Activated B cell treated with CpG ODN at 0.5 μM for 24 hours (primary cell): Measurements from ENCODE around the gene CARNS1. TPM values are rescaled to one million over a fixed set of nuclear protein-coding genes. Genes with fewer than 3 reads are reported as not detected.

Experiments
- ATAC-seq: fragments of 200-7000 bp; cut with Tn5 transposase; one replicate; pipeline ENCODE4 v1.10.0; 2021; ENCODE audit warnings: low read depth, mild to moderate bottlenecking, moderate library complexity
- CTCF ChIA-PET: fragments of 350-600 bp; sonication (Branson Sonifier 250); formaldehyde crosslinking; loops from one replicate; lab custom pipeline; 2021; ENCODE audit warnings: antibody characterized with exemption; lab: Charles Lee
- POLR2A ChIA-PET: fragments of 350-600 bp; sonication (Branson Sonifier 250); formaldehyde crosslinking; loops from one replicate; lab custom pipeline; 2021; ENCODE audit warnings: antibody characterized with exemption; lab: Charles Lee
- DNase-seq: peaks from one replicate; pipeline ENCODE4 v3.0.0; 2022
- H3K27ac Mint-ChIP-seq: one replicate; pipeline ENCODE4 v1.8.0; 2020; ENCODE audit warnings: mixed read lengths
- H3K27me3 Mint-ChIP-seq: one replicate; pipeline ENCODE4 v1.8.0; 2021; ENCODE audit warnings: mixed read lengths
- H3K36me3 Mint-ChIP-seq: one replicate; pipeline ENCODE4 v1.8.0; 2021; ENCODE audit warnings: low read depth, mixed read lengths
- H3K4me1 Mint-ChIP-seq: one replicate; pipeline ENCODE4 v1.8.0; 2021; ENCODE audit warnings: mixed read lengths
- H3K4me3 Mint-ChIP-seq: one replicate; pipeline ENCODE4 v1.8.0; 2020; ENCODE audit warnings: mild to moderate bottlenecking, mixed read lengths
- H3K9me3 Mint-ChIP-seq: one replicate; pipeline ENCODE4 v1.8.0; 2020; ENCODE audit warnings: mixed read lengths
- intact Hi-C: fragments of 100-400 bp; cut with micrococcal nuclease; formaldehyde crosslinking; loops from one replicate; pipeline ENCODE4 v1.15.1; 2024
- total RNA-seq: library from RNA; stranded (reverse); gene quantifications from 2 replicates; pipeline ENCODE4 v1.2.3, GENCODE V29; 2022
- TF ChIP-seq, protein P1 (sequence below): fragments of 200-600 bp; IDR thresholded peaks from one replicate; pipeline ENCODE4 v1.8.0; 2022; ENCODE audit warnings: antibody characterized with exemption, mild to moderate bottlenecking

CARNS1 gene
- total RNA-seq, 1 donor from 2014 or later = 6.3 TPM

DNA sequence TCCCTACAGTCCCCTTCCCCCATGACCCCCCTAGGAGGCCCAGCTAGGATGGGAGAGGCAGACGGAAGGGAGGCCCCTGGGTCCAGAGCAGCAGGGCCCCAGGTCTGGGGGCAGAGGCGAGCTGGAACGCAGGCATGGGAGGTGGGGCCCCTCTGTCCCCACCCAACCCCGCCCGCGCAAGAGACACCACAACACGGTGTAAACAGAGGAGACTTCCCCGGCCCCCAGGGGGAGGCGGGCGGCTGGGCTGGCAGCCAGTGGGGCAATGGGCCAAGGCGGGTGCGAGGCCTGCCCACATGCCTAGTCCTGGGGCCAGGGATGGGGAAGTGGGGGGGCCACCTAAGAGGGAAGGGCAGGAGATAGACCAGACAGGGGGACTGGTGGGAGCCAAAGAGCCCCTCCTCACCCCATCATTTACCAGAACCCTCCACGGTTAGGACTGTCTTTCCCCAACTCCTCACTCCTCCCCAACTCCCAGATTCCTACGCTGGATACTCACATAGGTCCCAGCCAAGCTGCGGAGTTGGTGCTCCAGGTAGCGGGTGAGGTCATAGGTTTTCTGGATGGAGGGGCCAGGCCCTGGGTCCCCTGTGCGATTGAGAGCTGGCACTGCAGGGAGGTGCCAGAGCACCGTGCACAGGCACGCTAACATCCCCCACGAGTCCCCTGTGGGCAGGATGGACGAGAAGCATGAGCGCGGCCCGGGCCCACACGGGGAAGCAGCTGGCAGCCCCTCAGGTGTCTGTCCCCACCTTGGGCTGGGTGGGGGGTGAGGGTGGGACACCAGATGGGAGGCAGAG, 48.3 kb upstream of the CARNS1 start:
- ChIA-PET CTCF (interaction anchor here (0.9 to 22.6 kb wide), 3 partner anchors 10 to 35 kb away, joined by 4 to 735 read pairs (median 4); partner anchors contain the start of genes POLD4 and PPP1CA), POLR2A (interaction anchor here (0.6 to 26.4 kb wide), 5 partner anchors 6 to 46 kb away, joined by 3 to 1307 read pairs (median 8); partner anchors contain the start of genes CLCF1 and POLD4)
- Mint-ChIP-seq H3K27ac (peak overlapping the region; percentile 82), H3K27me3 (no peaks in the 10 kb centered on the region), H3K4me1 (peaks cover 89% of the 10 kb centered on the region), H3K4me3 (peak overlapping the region; percentile 77), H3K9me3 (no peaks in the 10 kb centered on the region), H3K36me3 (peaks cover 67% of the 10 kb centered on the region)
- ATAC-seq (peak; percentile 9), DNase-seq (no peak)
- TF ChIP-seq, protein P1, sequence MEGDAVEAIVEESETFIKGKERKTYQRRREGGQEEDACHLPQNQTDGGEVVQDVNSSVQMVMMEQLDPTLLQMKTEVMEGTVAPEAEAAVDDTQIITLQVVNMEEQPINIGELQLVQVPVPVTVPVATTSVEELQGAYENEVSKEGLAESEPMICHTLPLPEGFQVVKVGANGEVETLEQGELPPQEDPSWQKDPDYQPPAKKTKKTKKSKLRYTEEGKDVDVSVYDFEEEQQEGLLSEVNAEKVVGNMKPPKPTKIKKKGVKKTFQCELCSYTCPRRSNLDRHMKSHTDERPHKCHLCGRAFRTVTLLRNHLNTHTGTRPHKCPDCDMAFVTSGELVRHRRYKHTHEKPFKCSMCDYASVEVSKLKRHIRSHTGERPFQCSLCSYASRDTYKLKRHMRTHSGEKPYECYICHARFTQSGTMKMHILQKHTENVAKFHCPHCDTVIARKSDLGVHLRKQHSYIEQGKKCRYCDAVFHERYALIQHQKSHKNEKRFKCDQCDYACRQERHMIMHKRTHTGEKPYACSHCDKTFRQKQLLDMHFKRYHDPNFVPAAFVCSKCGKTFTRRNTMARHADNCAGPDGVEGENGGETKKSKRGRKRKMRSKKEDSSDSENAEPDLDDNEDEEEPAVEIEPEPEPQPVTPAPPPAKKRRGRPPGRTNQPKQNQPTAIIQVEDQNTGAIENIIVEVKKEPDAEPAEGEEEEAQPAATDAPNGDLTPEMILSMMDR = no peak
- intact Hi-C loops = no loop called here

DNA sequence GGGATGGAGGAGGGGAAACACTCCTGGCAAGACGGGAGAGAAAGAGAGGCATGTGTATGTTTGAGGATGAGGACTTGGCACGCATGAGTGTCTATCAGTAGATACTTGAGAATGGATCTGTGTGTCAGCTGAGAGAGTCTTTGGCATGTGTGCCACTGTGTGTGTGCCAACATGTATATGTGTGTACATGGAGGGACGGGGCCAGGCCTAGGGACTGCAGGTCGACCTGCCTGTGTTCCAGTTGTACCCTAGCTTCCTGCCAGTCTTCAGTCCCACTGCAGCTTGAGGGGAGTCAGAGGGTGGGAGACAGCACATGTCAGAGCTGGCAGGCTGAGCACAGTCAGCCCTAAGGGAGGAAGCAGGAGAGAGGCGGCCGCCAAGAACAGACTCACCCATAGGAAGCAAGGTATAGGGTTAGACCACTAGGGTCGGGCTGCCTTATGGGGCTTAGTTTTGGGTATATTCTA, 47.7 kb upstream of the CARNS1 start:
- ChIA-PET POLR2A (interaction anchor here (0.7 to 26.4 kb wide), 4 partner anchors 6 to 46 kb away, joined by 3 to 1307 read pairs (median 655); partner anchors contain the start of genes CLCF1 and POLD4), CTCF (interaction anchor here (1.4 to 22.6 kb wide), 2 partner anchors 9 to 14 kb away, joined by 4 to 735 read pairs; partner anchors contain the start of gene POLD4)
- TF ChIP-seq, protein P1 = no peak
- Mint-ChIP-seq H3K36me3 (peaks cover 61% of the 10 kb centered on the region), H3K9me3 (no peaks in the 10 kb centered on the region), H3K4me3 (peak overlapping the region; percentile 77), H3K4me1 (peaks cover 84% of the 10 kb centered on the region), H3K27ac (peak overlapping the region; percentile 82), H3K27me3 (no peaks in the 10 kb centered on the region)
- ATAC-seq (no peak), DNase-seq (no peak)
- intact Hi-C loops = no loop called here

DNA sequence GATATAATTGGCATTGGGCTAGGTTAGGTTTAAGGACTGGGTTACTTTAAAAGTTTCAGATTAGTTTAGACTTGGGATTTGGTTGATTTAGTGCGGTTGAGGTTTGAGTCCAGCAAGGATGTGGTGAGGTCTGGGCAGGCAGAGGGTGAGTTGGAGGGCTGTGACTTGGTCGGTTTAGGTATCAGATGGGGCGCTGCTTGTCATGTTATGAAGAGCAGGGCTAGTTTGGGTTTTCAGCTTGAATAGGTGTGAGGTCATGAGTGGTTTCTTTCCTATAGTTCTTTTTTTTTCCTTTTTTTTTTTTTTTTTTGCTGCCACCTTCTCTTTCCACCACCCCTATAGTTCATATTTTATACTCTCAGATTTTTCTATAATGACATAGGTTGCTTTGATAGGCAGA, 46.9 kb upstream of the CARNS1 start:
- Mint-ChIP-seq H3K9me3 (no peaks in the 10 kb centered on the region), H3K27me3 (no peaks in the 10 kb centered on the region), H3K36me3 (peaks cover 56% of the 10 kb centered on the region), H3K27ac (peak overlapping the region; percentile 82), H3K4me3 (peak overlapping the region; percentile 77), H3K4me1 (peaks cover 82% of the 10 kb centered on the region)
- ATAC-seq (peak; percentile 7), DNase-seq (no peak)
- ChIA-PET CTCF (interaction anchor here (0.5 to 22.6 kb wide), 4 partner anchors 8 to 43 kb away, joined by 3 to 735 read pairs (median 38); partner anchors contain the start of gene POLD4), POLR2A (interaction anchor here (0.6 to 26.4 kb wide), 10 partner anchors 7 to 238 kb away, joined by 3 to 1307 read pairs (median 6); partner anchors contain the start of genes CLCF1, POLD4, PTPRCAP and TBC1D10C)
- TF ChIP-seq, protein P1 = no peak
- intact Hi-C loops = no loop called here

DNA sequence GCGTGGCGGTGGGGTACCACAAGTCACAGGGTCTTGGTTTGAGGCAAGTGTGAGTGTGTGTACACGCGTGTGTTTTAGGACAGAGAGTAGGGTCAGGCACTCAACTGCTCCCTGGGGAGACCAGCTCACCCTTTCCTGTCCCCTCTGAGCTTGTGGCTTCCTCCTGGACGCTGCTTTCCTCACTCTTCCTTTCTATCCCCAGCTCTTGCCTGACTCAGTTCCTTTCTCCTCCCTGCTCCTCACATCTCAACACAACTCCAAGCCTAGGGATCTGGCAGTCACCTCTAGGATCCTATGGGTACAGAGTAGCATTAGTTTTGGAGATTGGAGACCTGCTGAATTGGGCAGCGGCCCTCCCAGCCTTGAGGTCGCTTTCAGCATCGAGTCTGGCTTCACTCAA, 46.2 kb upstream of the CARNS1 start:
- H3K36me3 Mint-ChIP-seq = peaks cover 51% of the 10 kb centered on the region
- peak overlapping the region; percentile 82 for H3K27ac Mint-ChIP-seq
- ChIA-PET CTCF (interaction anchor here (0.5 to 22.6 kb wide), 6 partner anchors 8 to 1058 kb away, joined by 3 to 735 read pairs (median 26); partner anchors contain the start of gene POLD4), POLR2A (interaction anchor here (0.6 to 26.4 kb wide), 14 partner anchors 7 to 746 kb away, joined by 3 to 1307 read pairs (median 4); partner anchors contain the start of genes ANKRD13D, CLCF1, PITPNM1 and POLD4)
- H3K4me3 Mint-ChIP-seq = peak overlapping the region; percentile 77
- TF ChIP-seq, protein P1 = no peak
- peaks cover 81% of the 10 kb centered on the region for H3K4me1 Mint-ChIP-seq
- DNase-seq = no peak
- H3K9me3 Mint-ChIP-seq = no peaks in the 10 kb centered on the region
- ATAC-seq = no peak
- intact Hi-C loops = no loop called here
- no peaks in the 10 kb centered on the region for H3K27me3 Mint-ChIP-seq
